PC-3 (cell line): ENCODE measurements around the gene ROPN1L.

Source experiments
- CTCF ChIP-seq: fragments of 300-600 bp; sonication (generic); conservative IDR thresholded peaks from 2 replicates; pipeline ENCODE4 v1.5.1; 2017; ENCODE audit warnings: antibody characterized with exemption, low read depth, mild to moderate bottlenecking, low read length
- EZH2 ChIP-seq: fragments of 300-600 bp; sonication (generic); IDR thresholded peaks from one replicate; pipeline ENCODE4 v1.6.1; 2017; ENCODE audit warnings: antibody characterized with exemption, mild to moderate bottlenecking, low read length; ENCODE audit not compliant: unreplicated experiment
- EZH2phosphoT487 ChIP-seq: fragments of 300-600 bp; sonication (generic); IDR thresholded peaks from 2 replicates; pipeline ENCODE4 v1.6.1; 2018; ENCODE audit warnings: mild to moderate bottlenecking, antibody characterized with exemption, low read length, borderline replicate concordance

GRCh38 chr5:10424124-10424731 is 17.5 kb upstream of the ROPN1L start:
- TF ChIP-seq CTCF (peak; percentile 87), EZH2 (no peak), EZH2phosphoT487 (no peak)
